IPS DF 4.7 (cell line): ENCODE measurements around the gene SCGB3A2.
"Not testable (repeated sequence)": the region's sequence is repeated elsewhere in the genome, so short reads cannot be mapped to it uniquely, and the experiment has no call there.

ENCODE experiments used
- DNase-seq: peaks from one replicate; pipeline ENCODE4 v3.0.0-alpha.2; 2013; ENCODE audit warnings: low spot score; ENCODE audit errors: extremely low read depth

Gene SCGB3A2

DNA sequence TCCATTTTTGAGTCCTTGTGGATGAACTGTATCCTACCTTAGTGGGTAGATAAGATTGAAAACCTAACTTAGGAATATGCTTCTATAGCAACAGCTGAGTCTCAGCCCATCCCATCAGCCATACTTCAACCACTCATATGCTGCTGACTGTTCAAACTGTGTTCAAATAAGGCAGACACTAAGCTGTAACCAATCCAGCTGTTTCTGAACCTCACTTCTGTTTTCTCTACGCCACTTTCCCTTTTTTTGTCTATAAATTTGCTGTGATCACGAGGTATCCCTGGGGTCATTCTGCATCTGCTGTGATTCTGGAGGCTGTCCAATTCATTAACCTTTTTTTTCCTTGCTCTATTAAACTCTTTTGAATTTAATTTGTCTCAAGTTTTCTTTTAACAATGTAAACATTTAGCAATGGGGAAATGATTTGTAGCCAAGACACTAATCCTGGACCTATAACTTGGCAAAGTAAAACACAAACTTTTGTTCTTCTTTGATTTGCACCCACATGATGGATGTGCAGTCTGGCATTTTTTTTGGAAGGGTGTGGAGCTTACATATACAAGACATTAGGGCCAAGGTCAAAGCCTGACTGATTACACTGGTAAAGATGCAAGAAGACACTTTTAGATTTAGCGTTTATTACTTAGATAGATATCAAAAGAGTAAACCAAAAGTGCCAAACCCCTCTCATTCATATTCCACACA, 14.9 kb upstream of the SCGB3A2 start:
- DNase-seq, result no peak

DNA sequence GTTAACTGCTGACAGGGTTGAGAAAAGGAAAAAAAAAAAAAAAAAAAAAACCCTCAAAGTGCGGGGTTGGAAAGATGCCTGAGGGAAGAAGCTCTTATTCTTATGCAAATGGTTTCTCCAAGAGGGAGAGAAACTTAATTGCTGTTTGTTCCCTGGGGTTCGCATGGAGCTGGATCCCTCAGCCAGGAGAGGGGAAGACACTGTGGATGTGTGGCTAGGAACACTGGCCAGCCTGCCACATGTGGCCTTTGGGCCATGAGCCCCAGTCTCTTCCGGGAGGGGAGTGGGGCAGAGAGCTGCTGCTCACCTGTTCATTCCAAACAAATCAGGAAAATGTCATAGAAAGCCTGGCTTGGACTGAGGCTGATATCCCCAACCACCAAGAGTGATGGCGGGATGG, 9.4 kb upstream of the SCGB3A2 start:
- no peak for DNase-seq

DNA sequence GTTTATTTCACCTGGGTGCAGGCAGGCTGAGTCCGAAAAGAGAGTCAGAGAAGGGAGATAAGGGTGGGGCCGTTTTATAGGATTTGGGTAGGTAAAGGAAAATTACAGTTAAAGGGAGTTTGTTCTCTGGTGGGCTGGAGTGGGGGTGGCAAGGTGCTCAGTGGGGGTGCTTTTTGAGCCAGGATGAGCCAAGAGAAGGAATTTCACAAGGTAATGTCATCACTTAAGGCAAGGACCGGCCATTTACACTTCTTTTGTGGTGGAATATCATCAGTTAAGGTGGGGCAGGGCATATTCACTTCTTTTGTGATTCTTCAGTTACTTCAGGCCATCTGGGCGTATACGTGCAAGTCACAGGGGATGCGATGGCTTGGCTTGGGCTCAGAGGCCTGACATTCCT, 8.6 kb upstream of the SCGB3A2 start:
- DNase-seq, result not testable (repeated sequence)

DNA sequence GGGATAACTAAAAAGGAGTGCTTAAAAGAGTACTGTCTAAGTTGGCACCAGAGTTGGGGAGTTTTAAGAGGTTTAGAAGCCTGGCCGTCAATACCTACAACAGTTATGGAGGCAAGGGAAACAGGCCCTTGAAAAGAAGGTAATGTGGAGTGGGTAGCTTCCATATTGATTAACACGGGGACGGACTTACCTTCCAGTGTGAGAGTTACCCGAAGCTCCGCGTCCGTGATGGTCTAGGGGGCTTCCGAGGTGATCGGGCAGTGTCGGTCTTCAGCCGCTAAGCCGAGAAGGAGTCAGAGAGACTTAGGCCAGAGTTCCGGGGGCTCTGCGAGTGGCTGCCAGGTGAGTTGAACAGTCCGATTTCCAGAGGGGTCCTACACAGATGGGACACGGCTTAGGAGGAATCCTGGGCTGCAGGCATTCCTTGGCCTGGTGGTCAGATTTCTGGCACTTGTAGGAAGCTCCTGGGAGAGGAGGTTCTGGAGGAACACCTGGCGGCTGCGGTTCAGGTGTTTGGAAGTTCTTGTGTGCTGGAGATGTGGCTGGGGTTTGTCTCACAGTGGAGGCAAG, 6.4 kb upstream of the SCGB3A2 start:
- not testable (repeated sequence) for DNase-seq

DNA sequence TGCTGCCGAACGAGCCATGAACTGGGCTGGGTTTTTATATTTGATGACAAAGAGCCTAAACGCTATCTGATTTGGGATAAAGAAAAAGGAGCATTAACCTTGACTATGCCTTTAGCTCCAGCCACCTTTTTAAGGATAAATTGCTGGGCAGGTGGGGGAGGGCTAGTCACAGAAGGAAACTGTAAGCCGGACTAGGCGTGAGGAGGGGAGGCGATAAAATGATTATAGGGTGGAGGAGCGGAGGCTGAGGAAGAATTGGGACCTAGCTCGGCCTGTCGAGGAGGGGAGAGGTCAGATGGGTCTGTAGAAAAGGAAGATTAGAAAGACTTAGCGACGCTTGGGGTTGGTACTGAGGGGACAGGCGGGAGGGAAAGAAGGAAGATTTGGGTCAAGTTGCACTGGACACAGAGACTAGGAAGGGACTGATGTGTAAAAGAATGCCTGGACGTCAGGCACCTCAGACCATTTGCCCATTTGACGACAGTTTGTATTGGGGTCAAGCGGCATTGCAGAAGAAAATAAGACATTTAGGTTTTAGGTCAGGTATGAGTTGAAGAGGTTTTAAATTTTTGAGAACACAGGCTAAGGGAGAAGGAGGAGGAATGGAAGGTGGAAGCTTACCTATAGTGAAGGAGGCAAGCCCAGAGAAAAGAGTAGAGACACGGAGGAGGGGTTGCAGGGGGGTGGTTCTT, 5.6 kb upstream of the SCGB3A2 start:
- not testable (repeated sequence) for DNase-seq

DNA sequence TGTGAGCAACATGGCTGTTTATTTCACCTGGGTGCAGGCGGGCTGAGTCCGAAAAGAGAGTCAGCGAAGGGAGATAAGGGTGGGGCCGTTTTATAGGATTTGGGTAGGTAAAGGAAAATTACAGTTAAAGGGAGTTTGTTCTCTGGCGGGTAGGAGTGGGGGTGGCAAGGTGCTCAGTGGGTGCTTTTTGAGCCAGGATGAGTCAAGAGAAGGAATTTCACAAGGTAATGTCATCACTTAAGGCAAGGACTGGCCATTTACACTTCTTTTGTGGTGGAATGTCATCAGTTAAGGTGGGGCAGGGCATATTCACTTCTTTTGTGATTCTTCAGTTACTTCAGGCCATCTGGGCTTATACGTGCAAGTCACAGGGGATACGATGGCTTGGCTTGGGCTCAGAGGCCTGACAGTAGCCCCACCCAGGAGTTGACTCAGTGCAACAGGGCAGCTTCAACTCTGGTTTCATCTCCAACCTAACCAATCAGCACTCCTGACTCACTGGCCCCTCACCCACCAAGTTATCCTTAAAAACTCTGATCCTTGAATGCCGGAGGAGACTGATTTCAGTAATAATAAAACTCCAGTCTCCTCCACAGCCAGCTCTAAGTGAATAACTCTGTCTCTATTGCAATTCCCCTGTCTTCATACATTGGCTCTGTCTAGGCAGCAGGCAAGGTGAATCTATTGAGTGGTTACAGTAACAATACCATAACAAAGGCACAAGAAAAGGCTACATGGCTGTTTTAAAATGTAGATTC, 4.2 kb upstream of the SCGB3A2 start:
- peak; percentile 93 for DNase-seq

DNA sequence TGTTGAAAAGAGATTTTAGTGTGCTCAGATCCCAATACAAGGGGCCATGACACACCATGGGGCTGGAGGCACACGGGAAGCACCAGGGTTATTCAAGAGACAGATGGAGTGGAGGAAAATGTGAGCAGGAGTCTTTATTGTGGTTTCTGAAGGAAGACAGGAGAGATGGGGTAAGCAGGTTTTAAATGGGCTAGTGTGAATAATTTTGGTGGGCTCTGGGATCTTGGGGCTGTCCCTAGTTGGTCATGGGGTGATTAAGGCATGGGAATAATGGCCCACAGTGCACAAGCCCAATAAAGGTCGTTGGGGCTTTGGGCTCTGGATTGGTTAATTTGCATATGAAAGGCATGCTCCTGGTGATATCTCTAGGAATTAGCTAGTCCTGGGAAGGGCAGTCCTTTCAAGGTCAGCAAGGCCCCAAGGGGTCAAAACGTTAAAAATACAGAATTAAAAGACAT, 3.6 kb upstream of the SCGB3A2 start:
- DNase-seq, result peak; percentile 75

DNA sequence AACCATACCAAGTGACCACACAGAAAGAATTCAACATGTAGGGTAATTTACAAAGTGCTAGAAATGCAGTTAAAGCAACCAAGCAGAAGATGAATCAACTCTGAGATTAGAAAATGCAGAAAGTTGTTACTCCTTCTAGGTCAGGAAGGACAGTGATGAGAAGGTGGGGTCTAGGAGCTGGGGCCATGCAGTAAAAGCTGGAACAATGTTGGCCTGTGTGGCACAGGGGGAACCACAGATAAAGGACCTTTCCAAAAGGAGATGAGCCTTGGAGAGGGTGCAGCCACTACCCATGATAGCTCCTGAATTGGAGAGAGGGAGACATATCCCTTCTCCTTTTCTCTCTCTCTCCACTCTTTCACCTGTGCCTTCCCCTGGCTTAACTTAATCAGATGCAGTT, 2.4 kb upstream of the SCGB3A2 start:
- no peak for DNase-seq

DNA sequence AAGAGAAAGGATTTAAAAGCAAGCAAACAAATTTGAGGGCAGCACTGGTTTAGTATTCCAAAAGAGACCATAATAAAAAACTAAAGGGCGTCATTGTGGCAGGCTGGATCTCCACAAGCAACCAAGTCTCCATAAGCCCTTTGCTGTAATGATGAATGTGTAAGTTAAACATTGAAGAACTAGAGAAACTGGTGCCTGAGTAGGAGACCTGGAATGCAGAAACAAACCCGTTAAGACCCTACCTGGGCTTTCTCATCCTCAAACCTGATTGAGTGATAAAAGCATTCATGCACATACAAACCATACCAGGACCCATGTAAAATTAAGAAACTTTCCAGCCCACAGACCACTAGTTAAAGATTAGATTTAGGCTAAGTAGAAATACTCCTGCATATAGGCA, 1.9 kb upstream of the SCGB3A2 start:
- no peak for DNase-seq

DNA sequence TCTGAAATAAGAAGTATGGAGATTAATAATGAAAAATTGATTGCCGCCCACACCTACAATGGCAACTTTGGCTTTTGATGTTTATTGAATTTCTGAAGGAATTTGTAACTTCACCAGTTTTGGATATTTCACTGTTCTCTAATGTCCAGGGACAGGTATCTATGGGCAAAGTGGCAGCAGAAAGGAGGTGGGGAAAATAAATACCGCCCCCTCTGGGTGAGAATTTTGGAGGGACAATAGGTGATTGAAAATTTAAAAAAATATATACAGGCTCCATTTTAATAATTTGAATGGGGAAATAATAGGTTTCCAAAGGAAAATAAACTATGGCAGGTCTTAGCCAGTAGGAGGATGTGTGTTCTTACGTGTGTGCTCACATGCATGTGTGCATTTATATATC, 1.3 kb downstream of the SCGB3A2 start:
- no peak for DNase-seq

DNA sequence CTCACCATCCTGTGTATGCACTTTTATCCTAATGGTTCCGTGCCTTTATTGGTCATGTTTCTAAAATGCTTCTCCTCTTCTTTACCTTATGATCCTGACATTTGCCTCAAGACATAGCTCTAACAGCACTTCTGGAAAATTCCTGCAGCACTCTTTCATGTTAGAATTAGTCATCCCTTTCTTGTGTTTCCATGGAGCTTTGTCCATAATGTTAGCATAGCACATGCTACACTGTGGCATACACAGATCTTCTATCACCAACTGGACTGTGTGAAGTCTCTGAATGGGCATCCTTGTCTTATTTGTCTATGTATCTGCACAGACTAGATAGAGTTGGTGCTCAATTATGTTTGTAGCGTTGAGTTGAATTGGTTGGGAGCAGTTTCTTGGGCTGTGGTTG, 2.0 kb downstream of the SCGB3A2 start:
- DNase-seq, result no peak

DNA sequence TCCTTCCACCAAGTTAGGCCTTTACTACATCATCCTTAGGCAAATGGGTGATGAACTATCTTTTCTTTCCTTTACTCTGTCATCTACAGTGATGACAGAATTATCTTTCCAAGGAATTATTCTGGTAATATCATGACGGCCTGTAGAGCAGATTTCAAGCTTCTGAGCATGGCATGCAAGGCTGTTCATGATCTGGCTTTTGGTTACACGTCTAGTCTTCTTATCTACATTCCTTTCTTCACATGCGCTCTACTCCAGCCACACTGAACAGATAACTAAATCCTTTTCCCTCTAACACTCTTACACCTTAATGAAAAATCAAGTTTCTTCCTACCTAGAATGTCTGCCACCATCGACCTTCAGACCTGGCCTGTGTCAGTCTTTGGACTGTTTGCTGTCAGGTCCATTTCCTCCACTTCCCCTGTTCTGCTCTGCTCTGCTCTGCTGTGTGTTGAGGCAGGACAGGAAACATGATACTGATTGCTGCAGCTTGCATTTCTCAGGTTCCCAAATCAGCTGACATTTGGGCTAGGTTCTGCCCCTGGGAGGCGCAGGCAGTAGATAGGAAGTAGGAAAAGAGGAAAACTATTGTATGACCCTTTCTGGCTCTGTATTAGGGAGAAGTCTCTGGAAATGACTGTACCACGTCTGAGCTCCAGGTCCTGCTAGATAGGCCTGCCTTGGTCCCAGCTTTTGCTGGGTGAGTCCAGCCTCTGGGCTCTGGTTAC, 4.2 kb downstream of the SCGB3A2 start:
- DNase-seq, result no peak

DNA sequence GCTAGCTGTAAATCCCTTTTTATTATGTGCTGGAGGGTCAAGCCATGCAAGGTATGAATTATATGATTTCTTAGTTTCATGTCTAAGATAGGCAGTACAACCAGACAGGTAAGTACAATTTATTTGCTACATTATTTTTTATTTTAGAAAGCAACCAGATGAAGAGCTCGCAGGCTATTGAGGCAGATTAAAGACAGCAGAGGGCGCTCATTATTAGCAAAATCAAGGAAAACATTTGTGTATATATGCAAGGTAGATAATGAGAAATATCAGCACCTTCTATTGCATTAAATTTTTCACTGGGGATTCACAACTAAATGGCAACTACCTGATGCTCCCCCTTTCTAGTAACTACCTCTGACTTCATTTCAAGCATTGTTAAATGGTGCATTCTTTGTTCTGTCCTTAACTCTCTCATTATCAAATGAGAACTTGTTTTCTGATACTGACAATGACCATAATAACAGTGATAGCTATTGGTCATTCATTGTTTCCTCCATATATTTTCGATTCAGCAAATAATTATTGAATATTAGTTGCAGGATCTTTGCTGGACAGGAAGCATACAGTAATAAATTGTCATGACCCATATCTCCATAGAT, 8.6 kb downstream of the SCGB3A2 start:
- no peak for DNase-seq

DNA sequence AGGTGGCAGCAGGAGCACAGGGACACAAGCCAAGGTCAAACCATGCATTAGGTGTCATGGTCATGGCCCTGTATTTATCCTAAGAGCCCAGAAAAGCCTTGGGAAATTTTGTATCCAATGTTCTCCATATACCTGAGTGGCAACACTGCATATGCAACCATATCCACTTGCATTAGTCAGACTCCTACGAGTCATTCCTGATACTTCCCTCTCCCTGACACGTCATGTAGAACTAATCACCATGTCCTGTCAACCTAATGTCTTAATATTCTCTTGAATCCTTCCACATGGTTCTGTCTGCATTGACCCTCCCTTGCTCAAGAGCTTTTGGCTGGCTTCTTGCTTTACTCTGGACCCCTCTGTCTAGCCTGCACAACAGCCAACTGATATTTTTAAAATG, 9.4 kb downstream of the SCGB3A2 start:
- no peak for DNase-seq

DNA sequence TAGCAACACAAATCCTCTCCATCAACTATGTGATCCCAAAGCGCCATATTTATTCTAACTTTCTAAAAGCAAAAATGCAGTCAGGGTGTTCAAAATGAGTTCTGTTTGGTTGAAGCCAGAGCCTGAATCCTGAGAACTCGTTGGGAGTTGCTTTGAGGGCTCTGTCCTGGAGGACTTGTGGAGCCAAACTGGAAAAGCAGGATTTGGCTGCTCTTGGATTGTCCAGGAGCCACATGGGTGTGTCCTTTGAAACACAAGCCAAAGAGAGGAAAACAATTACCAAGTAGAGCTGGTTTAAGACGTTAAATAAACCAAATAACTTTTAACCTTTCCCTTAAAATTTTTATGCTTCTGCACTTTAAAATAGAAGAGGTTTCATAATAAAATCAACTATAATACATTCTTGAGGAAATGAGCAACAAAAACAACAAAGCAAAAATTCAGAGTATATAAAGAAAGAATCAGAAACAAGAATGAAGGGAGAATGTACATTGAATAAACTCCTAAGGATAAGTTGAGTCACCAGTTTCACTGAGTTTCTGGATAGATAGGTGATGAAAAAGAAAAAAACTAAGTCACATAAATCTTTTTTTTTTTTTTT, 14.3 kb downstream of the SCGB3A2 start:
- DNase-seq, result no peak

DNA sequence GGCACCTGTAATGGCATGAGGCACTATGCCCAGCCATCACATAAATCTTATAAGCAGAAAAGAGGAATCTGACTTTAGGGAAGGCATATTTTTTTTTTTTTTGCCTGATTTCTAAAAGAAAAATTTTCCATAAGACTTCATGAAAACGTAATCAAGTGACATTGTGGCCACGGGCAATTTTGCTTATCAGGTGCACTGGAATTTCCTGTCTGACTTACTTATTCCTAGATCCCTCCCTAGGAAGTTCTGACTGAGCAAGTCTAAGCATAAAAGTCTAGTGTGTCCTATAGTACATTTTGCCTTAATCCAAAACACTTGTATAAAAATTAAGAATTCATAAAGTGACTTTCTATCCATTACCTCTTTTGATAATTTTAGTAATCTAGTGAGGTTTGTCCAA, 15.3 kb downstream of the SCGB3A2 start:
- DNase-seq, result no peak

DNA sequence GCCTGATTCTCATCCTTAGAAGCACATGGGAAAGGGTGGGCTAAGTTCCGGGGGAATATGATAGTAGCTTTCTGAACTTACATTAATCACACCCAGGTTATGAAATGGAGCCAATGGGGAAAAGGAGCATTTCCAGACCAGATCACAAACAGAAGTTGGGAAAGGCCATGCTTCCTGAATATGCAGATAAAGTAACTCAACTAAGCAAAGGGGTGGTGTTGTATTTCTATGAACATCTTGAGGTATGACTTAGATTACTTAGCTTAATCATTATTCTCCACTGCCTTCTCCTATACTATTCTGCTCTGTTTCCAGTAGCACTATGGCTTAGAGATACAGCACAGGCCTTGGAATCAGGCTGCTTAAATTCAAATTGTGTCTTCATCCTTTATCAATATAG, 17.4 kb downstream of the SCGB3A2 start:
- DNase-seq, result no peak

DNA sequence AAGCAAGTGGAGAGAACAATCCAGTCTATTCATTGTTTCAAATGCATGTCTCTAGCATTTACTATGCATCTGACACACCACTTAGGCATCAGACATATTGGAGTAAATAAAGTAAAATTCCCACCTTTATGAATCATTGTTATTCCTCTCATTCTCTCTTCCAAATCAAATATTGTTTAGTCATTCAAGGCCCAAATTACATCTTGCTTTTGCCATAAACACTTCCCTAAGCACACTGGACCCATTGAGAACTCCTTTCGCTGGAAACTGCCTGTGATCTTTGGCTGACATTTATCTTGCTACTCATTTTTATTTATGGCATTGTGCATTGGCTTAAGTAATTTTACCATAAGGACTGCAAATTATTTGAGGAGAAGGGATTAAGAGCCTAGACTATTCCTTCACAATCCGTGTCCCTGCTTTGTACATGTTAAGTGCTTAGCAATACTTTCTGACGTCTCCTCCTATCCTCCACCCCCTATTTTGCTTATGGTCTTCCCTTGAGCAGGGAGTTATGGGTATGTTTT, 20.4 kb downstream of the SCGB3A2 start:
- no peak for DNase-seq

DNA sequence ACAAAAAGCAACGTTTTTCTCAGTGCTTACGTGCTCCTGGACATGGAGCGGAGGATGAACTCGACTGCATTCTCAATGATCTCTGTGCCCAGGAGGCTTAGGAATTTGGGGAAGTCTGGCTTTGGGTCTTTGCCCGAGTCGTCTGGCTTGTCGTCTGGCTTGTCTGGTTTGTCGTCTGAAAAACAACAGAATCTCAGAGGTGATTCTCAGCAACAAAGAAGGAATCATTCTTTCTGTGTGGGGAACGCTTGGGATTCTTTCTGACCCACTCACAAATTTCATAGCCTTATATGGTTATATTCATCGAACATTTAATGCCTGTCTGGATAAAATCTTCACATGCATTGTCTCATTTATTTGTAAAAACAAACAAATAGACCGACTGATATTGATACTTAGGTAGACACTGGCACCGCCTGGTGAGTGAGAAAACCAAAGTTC, 23.1 kb downstream of the SCGB3A2 start:
- no peak for DNase-seq

DNA sequence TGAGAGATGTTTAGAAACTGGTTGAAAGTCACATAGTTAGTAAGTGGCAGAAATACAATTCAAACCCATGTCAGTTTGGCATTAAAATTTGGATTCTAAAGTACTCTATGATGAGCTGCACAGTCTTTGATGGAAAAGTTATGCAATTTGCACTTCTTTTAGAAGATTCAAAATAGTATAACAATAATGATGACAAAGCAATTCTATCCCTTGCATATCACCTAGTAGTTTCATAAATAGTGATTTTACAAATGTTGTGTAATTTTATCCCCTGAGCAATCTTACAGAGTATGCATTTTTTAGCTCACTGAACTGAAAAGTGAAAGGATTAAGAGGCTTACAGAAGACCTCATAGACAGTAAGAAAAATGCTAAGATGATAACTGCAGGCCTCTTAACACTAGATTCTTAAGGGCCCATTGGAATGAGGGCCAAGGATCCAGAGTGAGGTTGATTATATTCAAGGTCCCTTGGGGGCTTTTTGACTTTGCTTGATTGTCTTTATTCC, 24.2 kb downstream of the SCGB3A2 start:
- no peak for DNase-seq
